NK-92 (cell line): Measurements from ENCODE around the gene GSX2.

Experiments
- DNase-seq: peaks from one replicate; lab custom pipeline; 2025; ENCODE audit not compliant: unreplicated experiment; lab: John Stamatoyannopoulos, UW

GSX2 gene

DNA sequence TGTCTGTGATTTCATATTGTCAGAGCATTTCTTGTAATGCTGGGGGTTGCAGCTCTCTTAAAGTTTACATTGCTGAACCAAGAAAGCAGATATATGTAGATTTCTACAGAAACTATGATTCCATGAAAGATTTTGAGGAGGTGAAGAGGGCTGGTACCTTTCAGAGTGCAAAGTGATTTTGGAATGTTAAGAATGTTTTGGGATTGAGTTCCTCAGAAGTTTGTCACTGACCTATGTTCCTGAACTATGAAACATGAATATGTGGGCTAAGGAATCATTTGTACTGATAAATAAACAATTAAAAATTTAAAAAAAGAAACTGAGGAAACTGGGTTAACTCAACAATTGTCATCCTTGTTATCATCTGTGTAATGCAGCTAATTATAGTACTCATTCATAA is 23.3 kb upstream of the GSX2 start:
- DNase-seq, result no peak

DNA sequence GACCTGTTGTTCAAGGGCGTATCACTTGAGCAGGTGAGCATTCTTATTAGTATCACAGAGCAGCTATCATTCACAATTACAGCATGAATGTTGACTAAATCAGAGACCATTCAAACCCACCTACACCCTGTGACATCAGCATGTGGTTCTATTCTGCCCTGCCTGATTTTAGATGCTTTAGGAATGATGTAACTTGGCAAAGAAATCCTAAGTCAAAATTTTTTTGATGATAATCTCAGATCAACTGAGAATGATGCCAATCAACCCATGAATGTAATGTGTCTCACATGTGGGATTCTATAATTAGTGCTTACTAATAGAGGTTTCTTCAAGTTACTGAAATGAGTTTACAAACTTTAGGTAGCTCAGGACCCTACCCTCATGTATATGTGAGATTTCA is 22.2 kb upstream of the GSX2 start:
- DNase-seq, result no peak

DNA sequence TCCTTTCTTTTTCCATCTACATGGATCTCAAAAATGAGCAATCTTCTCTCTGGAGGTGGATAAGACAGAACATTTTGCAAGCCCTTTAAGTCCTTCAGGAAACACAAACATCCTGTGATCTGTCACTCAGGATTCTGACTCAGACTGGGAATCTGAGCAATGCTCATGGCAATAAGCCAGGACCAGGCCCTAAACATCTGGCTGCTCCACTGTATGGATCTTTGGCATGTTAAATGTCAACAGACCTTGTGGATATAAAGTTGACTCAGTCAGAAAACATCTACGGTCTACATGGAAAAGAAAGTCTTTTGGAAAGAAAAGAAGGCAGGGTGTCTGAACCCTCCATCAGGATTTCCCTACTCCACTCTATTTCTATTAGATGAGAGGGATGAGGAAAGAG is 17.8 kb upstream of the GSX2 start:
- no peak for DNase-seq

DNA sequence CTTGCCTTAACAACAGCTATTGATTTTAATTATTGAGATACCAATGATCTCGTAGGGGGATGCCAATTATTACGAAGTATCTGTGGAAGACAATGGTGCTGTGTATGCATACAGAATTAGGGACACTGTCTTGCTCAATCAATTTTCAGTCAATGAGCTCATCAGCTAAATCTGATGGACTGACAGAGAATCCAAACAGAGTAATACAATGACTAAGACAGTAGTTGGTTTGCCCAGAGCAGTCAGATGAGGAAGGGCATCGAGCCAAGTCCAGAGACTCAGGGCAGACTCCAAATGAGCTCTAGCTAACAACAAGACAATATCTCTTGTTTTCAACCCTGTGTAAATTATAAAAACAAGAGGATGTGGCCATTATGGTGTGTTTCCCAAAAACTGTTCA is 14.7 kb upstream of the GSX2 start:
- DNase-seq, result no peak

DNA sequence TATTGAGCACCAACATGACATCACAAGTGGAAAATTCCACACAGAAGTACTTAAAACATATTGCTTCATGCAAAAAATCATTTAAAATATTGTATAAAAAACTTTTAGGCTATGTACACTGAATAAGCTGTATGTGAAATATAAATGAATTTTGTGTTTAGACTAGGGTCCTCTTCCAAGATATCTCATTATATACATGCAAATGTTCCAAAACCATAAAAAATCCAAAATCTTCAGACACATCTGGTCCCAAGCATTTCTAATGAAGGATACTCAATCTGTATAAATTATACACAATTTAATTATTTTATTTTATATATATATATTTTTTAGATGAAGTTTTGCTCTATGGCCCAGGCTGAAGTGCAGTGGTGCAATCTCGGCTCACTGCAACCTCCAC is 10.1 kb upstream of the GSX2 start:
- DNase-seq, result no peak

DNA sequence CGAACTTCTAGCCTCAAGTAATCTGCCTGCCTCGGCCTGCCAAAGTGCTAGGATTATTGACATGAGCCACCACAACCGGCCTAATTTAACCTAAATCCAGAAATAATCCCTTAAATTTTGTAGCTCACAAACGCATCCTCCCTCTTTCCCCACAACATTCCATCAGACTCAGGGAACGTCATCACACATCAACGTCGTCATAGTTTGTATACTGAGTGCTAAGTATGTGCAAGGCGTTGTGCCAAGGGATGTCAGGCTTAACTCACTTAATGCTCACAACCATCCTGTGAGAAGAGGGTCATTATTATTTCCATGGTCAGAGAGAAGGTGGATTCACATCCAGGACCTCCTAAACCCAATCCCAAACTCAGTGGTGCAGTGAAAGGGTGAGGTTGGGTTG is 9.6 kb upstream of the GSX2 start:
- no peak for DNase-seq

DNA sequence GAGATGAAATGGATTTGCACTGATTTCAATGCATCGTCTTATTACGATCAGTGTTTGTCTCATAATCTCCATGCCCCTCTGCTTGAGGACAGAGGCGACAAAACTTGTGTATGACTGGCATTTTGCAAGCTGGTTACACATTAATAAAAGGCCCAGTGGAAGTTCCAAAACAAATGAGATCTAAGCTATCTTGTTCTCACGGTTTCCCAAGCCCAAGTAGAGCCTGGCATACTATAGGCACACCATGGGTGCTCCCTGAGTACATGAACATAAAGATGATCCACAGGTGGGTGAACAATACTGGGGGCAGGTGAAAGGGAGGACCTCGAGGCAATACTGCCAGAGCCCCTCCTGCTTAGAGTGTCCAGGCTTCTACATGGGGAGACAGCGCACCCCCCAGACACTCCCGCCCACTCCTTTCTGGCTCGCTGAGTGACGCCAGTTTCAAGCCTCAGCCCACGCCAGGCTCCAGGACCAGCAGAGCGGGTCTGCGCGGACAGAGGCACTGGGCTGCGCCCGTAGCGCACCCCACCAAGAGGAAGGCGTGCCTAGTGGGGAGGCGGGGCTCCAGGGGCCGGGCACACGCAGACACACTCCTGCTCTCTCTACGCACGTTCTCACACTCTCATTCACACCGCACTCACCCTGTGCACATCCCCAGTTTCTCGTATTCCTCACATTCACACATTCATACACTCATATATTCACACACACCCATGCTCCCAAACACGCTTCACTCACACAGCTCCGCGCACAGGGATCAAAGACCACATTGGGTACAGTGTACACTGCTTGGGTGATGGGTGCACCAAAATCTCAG is 8.9 kb upstream of the GSX2 start:
- DNase-seq, result no peak

DNA sequence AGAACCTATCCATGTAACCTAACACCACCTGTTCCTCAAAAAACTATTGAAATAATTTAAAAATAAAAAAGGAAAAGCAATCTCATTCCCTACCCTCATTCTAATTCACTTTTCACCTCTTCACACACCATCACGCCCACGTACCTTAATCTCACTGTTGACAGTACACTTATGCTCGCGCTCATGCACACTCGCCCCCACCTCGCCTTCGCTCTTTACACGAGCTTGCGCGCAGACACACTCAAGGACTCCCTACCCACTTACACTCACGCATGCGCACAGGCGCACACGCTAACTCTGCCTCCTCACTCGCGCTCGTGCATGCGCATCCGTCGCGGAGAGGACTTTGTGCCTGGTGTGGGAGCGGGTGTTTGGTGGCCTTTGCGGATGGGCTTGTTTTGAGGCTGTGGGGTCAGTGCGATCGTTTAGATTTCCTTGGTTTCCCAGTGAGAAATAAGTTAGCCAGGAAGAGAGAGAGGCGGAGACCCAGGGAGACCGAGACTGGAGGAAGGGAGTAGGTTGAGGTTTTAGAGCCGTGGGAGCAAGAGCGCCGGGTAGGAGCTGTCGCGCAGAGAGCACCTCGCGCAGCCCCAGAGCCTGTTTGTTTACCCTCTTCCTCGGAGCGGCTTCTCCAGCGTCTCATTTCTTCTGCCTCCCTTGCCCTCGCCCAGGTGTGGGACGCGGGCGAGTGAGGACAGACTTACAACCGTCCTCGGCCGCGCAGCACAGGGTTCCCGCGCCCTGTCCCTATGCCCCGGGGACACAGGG is 8.1 kb upstream of the GSX2 start:
- DNase-seq, result no peak

DNA sequence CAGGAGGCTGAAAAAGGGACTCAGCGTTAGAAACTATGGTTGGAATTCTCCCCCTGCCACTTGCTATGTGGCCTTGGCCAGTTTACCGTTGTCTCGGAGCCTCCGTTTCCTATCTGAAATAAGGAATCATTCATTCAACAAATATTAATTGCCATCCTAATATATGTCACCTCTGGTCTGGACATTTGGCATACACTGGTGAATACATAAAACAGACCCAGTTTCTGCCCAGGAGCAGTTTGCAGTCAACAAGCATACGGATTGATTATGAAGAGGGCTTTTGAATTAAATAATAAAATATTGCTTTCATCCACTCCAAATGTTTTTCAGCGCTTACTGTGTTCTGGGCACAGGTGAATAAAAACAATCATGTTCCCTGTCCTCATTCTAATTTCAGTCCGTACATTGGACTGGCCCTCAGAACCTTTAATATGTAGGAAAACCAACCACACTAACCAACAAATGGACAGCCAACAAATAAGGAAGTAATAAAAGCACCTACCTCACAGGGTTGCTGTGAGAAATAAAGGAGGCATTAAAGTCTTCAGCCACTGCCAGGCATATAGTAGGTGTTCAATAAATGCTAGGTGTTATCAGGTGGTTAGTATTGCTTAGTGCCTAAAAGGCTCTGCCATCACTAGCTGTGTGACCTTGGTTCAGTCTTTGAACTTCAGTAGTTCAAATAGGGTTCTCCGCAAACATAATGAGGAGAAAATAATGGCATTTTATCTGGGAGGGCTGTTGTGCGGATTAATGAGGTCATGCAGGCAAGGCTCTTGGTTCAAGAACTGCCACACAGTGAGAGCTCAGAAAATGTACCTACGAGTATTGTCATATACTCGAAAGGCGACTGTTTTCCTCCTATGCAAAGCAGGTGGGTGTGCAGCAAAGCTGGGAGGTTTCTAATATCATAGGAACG is 7.3 kb upstream of the GSX2 start:
- DNase-seq, result no peak

DNA sequence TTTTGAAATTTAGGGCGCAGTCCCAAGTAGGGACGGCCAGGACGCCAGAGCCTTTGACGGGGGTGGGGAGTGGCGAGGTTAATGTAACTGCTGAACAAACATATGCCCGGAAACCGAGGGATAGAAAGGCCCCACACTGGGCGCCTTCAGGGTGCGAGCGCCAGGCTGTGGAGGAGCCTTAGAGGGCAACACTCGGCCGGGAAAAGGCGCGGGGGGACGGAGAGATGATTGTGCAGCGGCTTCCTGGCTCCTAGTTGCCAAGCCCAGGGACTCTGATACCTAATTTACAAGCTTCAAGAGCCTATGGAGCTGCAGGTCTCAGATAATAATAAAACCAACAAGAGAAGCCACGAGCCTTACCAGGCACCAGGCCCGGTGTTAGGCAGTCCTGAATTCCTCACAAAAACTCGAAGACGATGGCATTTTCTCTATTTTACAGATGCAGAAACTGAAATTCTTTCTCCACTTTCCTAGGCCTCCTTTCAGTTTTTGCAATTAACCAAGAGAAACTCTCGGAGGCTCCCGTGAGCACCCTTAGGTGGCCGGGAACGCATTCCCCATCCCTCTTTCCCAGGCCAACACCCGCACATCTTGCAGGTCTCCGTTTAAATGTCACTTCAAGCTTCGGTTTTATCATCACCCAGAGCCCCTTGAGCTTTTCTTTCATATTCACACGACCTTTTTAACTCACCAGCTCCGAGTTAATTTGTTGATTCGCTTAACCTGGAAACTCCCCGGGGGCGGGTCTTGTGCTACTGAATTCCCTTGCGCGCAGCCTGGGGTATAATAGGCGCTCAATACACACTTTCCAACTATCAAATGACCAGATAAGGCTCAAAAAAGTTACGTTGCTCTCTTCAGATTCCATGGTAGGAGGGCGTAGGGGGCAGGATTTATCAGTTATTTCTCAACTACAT is 6.4 kb upstream of the GSX2 start:
- no peak for DNase-seq

DNA sequence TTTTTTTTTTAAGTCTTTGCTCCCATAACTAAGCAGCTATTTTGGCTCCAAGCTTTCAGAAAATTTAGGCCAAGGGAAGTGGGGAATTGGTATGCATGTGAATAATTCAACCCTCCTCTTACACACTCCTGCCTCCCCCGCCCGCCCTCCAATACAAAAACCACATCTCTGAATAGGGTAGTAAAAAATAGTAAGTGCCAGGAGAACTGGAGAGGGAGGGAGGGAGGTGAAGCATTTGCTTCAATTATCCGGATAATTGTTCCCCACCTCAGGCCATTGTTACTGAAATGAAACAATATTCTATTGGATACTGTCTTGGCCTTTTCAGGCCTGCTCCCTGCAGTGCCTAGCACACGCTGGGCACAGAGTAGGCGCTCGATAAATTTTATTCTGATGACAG is 5.5 kb upstream of the GSX2 start:
- DNase-seq, result no peak

DNA sequence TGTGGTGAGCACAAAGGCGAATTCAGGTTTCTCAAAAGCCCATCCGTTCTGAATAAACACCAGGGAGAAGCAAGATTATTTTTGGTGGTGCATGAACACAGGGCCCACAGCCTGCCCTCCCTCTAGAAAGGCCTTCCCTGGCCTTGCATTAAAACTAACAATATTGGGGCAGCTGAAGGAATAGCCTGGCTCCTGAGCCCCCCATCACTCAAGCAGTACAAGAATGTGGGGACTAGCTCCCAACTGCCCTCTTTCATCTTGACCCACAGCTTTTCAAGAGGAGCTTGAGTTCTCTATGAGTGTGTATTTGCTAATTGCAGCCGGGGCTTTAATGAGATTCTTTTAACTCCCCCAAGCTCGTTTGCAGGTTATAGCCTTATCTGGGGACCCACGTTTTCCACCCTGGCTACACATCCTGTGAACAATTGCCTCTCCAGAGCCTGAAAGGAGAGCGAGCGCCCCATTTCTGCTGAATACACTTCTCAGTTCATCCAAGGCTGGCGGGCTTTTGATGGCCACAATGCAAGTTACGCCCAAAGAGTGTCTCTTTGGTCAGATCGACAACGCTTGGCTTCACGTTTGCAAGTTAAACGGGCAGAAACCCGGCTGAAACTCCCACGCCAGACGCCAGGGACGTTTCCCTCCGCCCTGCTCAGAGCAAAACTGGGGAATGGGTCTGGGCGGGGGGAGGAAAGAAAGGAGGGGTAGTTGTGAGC is 4.7 kb upstream of the GSX2 start:
- DNase-seq, result no peak

DNA sequence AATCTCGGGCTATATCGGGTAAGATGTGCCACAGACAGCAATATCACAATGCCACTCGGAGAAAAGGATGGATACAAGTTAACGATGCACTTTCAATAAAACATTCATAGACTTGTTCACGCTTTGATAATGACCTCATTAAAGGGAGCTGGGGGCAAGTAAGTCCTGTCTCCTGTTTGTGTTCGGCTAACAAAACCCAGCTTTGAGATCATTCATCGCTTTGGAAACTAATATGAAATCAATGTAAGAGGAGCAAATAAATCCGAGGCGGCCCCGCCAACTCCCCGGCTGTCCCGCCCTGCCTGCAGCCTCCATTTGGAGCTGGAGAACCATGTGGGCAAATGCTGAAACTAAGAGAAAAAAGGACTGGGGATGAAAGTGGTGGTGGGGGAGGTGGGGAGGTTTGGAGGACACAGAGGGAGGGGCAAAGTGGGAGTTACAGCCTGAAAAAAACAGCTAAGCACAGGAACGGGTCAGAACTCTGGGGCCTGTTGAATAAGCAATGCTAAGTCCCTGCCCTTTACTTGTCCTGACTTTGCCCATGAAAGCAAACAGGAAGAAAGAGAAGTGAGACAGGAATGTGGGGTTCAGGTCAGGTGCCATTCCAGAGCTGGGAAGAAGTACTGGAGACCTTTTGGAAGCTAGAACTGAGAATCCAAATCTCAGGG is 3.5 kb upstream of the GSX2 start:
- no peak for DNase-seq

DNA sequence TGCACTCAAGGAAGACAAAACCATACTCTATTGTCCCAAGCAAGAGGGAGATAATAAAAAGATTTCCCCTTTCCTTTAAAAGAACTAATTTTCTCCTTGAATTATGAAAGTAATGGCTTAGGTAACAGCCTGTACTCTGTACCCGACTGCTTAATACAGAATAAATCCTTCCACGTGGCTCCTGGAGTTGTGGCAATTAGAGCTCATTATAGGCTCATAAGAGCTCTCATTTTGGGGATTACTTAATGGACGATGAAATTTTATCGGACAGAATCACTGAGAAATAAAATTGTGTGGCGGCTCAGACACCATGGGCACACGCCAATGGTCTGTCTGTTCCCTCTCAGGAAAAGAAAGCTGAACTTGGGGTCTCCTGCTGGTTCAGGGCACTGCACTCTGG is 2.8 kb upstream of the GSX2 start:
- DNase-seq, result no peak

DNA sequence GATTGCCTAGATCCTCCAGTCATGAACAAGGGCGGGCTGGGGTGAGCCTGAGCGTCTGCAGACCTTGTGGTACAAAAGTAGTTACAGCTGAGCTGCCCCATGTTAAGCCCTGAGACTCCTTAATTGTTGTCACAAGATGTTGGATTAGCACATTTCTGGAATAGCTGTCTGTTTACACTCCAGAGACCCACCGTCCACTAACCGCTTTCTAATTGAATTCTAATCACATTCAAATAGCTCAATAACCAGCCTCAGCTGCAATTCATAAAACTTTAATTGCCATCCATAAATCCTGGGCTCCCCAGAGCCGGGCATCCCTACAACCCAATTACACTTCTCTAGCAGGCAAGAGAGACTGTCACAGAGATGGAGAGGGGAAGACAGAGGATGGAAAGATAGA is 1.6 kb upstream of the GSX2 start:
- no peak for DNase-seq

DNA sequence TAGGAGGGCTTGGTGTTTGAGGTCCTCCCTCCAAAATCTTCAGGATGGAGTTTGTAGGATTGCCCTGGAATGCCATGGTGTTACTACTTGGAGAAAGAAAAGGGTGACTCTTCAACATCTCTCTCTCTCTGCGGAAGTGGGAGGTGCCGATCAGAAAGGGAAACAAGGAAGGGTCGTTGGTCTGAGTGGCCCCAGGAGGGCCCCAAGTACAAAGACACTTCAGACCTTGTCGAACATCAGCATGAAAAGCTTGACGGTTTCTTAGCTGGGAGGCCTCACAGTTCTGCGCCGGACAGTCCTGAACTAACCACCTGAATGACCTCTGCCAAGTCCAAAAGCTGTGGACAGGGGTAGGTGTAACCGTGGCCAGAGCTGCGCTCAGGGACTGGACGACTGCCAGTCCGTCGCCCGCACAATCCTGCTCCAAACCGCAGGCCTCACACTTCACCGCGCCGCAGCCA is 646 bp upstream of the GSX2 start:
- no peak for DNase-seq

DNA sequence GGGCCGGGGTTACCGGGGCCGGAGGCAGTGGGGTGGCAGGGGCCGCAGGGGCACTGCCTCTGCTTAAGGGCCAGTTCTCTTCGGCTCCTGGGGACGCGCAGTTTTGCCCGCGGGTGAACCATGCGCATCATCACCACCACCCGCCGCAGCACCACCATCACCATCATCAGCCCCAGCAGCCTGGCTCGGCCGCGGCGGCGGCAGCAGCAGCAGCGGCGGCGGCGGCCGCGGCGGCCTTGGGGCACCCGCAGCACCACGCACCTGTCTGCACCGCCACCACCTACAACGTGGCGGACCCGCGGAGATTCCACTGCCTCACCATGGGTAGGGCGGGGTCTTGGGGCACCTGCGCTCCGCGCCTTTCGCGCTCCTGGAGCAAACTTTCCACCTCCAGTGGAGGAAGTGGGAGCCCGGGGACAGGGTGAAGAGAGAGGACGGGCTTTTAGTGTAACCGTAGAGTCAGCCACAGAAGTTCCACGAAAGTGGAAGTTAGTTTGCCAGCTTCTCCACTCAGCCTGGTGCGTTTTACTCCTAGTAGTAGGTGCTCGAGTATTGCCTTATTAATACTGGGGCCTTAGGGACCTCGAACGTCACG is 729 bp downstream of the GSX2 start:
- no peak for DNase-seq

DNA sequence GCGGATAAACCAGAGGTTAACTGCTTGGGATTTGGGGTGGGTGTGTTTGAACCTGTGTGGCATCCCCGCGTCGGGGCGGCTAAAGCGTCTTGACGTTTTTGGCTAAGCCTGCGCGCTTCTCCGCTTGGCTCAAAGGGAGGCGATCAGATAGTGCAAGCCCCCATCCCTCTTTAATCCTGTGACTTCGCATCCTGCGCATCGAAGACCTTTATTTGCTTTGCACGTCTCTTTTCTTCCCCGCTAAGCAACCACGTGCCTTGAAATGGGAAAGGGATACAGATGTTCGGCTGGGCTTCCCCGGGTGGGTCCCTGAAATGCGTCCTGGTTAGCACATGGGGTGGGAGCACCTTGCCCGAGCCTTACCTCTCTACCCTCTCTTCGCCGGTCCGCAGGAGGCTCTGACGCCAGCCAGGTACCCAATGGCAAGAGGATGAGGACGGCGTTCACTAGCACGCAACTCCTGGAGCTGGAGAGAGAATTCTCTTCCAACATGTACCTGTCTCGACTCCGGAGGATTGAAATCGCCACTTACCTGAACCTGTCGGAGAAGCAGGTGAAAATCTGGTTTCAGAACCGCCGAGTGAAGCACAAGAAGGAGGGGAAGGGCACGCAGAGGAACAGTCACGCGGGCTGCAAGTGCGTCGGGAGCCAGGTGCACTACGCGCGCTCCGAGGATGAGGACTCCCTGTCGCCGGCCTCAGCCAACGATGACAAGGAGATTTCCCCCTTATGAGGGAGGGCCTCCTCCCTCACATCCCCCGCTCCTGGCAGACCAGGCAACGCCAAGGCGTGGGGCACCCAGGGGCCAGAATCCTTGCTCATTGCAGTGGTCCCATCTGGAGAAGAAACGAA is 1.5 kb downstream of the GSX2 start:
- DNase-seq, result no peak
